GM23338 (cell line): ENCODE results near the gene GAN.

Experiments used
- CREB1 ChIP-seq: fragments of 250-450 bp; sonication (Bioruptor Pico); IDR thresholded peaks from 2 replicates; pipeline ENCODE4 v1.5.0; 2020; ENCODE audit warnings: low read depth, mild to moderate bottlenecking, moderate library complexity
- EZH2 ChIP-seq: fragments of 200-600 bp; sonication (generic); IDR thresholded peaks from one replicate; pipeline ENCODE4 v1.8.0; 2017; ENCODE audit warnings: antibody characterized with exemption, mild to moderate bottlenecking, low read depth; ENCODE audit not compliant: unreplicated experiment
- EZH2phosphoT487 ChIP-seq: fragments of 200-600 bp; sonication (generic); IDR thresholded peaks from one replicate; pipeline ENCODE4 v1.8.1; 2018; ENCODE audit warnings: antibody characterized with exemption; ENCODE audit not compliant: unreplicated experiment
- JUNB ChIP-seq: IDR thresholded peaks from one replicate; pipeline ENCODE4 v1.6.1; 2016; ENCODE audit warnings: antibody characterized with exemption; ENCODE audit not compliant: unreplicated experiment
- NANOG ChIP-seq: IDR thresholded peaks from 2 replicates; pipeline ENCODE4 v1.6.1; 2016; ENCODE audit warnings: antibody characterized with exemption, borderline replicate concordance
- POLR2AphosphoS5 ChIP-seq: IDR thresholded peaks from 2 replicates; pipeline ENCODE4 v1.6.1; 2016; ENCODE audit warnings: antibody characterized with exemption, low read depth
- STAT1 ChIP-seq: IDR thresholded peaks from one replicate; pipeline ENCODE4 v1.6.1; 2016; ENCODE audit warnings: antibody characterized with exemption; ENCODE audit not compliant: unreplicated experiment
- ZNF114 ChIP-seq: fragments of 250-450 bp; sonication (Bioruptor Pico); IDR thresholded peaks from 2 replicates; pipeline ENCODE4 v1.5.0; 2020; ENCODE audit warnings: mild to moderate bottlenecking, moderate library complexity
- ZNF331 ChIP-seq: fragments of 250-450 bp; sonication (Bioruptor Pico); IDR thresholded peaks from 2 replicates; pipeline ENCODE4 v1.5.0; 2020; ENCODE audit warnings: low read depth, mild to moderate bottlenecking, moderate library complexity
- TF ChIP-seq, protein P1 (sequence below), 2 experiments: fragments of 200-600 bp in 1 of 2; sonication (generic) in 1 of 2; conservative IDR thresholded peaks; 2 replicates each; pipeline versions ENCODE4 v1.5.1 to v1.6.1; 2016 to 2017; ENCODE audit warnings: antibody characterized with exemption in 2 of 2, low read depth in 2 of 2, mild to moderate bottlenecking in 2 of 2, moderate library complexity in 1 of 2
- TF ChIP-seq, protein P2 (sequence below): IDR thresholded peaks from one replicate; pipeline ENCODE4 v1.6.1; 2018; ENCODE audit warnings: antibody characterized with exemption; ENCODE audit not compliant: unreplicated experiment
- TF ChIP-seq, protein P3 (sequence below): fragments of 250-450 bp; sonication (Bioruptor Pico); IDR thresholded peaks from 2 replicates; pipeline ENCODE4 v1.5.0; 2020; ENCODE audit warnings: mild to moderate bottlenecking, moderate library complexity
- TF ChIP-seq, protein P4 (sequence below): IDR thresholded peaks from 2 replicates; pipeline ENCODE4 v1.6.1; 2016; ENCODE audit warnings: antibody characterized with exemption

DNA sequence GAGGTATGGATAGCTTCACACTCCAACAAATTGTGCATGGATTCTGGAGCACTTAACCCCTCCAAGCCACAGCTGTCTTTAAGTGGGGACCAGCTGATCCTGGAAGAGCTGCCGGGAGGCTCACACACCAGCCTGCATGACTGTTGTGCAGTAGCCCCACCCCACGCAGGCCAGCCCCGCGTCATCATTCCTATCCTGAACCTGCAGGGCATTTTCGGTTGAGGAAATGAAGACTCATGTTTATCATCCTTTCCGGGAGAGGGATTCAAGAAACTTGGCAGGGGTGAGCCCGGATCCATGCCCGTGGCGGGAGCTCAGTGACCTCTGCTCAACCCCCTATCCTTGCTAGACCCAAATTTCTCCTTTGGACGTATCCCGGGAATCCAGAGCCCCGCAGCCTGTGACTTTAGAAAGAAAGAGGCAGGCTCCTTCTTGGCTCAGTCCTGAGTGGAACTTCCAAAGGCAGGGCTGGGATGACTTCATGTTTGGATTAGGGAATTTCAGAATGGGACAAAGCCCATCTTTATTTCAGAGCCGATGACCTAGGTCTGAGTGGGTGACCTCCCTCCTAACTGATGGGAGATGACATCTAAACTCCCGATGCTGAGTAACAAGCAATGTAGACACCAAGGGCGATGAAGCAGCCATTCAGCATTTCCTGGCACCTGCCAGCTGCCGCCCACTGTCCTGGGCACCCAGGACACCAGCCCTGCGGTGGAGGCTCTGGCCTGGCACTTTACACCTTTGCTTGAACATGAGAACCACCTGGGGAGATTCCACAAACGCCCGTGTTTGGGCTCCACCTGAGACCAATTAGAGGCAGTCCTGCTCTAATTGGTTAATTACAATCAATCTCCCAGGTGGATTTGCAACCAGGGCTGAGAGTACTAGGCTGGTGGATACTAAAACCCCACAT is 86.5 kb downstream of the GAN start:
- TF ChIP-seq, protein P1, sequence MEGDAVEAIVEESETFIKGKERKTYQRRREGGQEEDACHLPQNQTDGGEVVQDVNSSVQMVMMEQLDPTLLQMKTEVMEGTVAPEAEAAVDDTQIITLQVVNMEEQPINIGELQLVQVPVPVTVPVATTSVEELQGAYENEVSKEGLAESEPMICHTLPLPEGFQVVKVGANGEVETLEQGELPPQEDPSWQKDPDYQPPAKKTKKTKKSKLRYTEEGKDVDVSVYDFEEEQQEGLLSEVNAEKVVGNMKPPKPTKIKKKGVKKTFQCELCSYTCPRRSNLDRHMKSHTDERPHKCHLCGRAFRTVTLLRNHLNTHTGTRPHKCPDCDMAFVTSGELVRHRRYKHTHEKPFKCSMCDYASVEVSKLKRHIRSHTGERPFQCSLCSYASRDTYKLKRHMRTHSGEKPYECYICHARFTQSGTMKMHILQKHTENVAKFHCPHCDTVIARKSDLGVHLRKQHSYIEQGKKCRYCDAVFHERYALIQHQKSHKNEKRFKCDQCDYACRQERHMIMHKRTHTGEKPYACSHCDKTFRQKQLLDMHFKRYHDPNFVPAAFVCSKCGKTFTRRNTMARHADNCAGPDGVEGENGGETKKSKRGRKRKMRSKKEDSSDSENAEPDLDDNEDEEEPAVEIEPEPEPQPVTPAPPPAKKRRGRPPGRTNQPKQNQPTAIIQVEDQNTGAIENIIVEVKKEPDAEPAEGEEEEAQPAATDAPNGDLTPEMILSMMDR (conservative IDR thresholded peaks at IDR 0.05; ENCODE audit: low read depth in 2 of 2), result no peak
- TF ChIP-seq EZH2 (no peak), POLR2AphosphoS5 (no peak), EZH2phosphoT487 (no peak), JUNB (no peak), CREB1 (CRISPR knock-in tag) (no peak), STAT1 (no peak), ZNF114 (CRISPR knock-in tag) (no peak), NANOG (no peak), ZNF331 (CRISPR knock-in tag) (no peak)
- TF ChIP-seq, protein P2, sequence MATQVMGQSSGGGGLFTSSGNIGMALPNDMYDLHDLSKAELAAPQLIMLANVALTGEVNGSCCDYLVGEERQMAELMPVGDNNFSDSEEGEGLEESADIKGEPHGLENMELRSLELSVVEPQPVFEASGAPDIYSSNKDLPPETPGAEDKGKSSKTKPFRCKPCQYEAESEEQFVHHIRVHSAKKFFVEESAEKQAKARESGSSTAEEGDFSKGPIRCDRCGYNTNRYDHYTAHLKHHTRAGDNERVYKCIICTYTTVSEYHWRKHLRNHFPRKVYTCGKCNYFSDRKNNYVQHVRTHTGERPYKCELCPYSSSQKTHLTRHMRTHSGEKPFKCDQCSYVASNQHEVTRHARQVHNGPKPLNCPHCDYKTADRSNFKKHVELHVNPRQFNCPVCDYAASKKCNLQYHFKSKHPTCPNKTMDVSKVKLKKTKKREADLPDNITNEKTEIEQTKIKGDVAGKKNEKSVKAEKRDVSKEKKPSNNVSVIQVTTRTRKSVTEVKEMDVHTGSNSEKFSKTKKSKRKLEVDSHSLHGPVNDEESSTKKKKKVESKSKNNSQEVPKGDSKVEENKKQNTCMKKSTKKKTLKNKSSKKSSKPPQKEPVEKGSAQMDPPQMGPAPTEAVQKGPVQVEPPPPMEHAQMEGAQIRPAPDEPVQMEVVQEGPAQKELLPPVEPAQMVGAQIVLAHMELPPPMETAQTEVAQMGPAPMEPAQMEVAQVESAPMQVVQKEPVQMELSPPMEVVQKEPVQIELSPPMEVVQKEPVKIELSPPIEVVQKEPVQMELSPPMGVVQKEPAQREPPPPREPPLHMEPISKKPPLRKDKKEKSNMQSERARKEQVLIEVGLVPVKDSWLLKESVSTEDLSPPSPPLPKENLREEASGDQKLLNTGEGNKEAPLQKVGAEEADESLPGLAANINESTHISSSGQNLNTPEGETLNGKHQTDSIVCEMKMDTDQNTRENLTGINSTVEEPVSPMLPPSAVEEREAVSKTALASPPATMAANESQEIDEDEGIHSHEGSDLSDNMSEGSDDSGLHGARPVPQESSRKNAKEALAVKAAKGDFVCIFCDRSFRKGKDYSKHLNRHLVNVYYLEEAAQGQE, result no peak
- TF ChIP-seq, protein P3, sequence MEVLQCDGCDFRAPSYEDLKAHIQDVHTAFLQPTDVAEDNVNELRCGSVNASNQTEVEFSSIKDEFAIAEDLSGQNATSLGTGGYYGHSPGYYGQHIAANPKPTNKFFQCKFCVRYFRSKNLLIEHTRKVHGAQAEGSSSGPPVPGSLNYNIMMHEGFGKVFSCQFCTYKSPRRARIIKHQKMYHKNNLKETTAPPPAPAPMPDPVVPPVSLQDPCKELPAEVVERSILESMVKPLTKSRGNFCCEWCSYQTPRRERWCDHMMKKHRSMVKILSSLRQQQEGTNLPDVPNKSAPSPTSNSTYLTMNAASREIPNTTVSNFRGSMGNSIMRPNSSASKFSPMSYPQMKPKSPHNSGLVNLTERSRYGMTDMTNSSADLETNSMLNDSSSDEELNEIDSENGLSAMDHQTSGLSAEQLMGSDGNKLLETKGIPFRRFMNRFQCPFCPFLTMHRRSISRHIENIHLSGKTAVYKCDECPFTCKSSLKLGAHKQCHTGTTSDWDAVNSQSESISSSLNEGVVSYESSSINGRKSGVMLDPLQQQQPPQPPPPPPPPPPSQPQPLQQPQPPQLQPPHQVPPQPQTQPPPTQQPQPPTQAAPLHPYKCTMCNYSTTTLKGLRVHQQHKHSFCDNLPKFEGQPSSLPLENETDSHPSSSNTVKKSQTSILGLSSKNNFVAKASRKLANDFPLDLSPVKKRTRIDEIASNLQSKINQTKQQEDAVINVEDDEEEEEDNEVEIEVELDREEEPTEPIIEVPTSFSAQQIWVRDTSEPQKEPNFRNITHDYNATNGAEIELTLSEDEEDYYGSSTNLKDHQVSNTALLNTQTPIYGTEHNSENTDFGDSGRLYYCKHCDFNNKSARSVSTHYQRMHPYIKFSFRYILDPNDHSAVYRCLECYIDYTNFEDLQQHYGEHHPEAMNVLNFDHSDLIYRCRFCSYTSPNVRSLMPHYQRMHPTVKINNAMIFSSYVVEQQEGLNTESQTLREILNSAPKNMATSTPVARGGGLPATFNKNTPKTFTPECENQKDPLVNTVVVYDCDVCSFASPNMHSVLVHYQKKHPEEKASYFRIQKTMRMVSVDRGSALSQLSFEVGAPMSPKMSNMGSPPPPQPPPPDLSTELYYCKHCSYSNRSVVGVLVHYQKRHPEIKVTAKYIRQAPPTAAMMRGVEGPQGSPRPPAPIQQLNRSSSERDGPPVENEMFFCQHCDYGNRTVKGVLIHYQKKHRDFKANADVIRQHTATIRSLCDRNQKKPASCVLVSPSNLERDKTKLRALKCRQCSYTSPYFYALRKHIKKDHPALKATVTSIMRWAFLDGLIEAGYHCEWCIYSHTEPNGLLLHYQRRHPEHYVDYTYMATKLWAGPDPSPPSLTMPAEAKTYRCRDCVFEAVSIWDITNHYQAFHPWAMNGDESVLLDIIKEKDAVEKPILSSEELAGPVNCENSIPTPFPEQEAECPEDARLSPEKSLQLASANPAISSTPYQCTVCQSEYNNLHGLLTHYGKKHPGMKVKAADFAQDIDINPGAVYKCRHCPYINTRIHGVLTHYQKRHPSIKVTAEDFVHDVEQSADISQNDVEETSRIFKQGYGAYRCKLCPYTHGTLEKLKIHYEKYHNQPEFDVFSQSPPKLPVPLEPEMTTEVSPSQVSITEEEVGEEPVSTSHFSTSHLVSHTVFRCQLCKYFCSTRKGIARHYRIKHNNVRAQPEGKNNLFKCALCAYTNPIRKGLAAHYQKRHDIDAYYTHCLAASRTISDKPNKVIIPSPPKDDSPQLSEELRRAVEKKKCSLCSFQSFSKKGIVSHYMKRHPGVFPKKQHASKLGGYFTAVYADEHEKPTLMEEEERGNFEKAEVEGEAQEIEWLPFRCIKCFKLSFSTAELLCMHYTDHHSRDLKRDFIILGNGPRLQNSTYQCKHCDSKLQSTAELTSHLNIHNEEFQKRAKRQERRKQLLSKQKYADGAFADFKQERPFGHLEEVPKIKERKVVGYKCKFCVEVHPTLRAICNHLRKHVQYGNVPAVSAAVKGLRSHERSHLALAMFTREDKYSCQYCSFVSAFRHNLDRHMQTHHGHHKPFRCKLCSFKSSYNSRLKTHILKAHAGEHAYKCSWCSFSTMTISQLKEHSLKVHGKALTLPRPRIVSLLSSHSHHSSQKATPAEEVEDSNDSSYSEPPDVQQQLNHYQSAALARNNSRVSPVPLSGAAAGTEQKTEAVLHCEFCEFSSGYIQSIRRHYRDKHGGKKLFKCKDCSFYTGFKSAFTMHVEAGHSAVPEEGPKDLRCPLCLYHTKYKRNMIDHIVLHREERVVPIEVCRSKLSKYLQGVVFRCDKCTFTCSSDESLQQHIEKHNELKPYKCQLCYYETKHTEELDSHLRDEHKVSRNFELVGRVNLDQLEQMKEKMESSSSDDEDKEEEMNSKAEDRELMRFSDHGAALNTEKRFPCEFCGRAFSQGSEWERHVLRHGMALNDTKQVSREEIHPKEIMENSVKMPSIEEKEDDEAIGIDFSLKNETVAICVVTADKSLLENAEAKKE (CRISPR knock-in tag), result no peak
- TF ChIP-seq, protein P4, sequence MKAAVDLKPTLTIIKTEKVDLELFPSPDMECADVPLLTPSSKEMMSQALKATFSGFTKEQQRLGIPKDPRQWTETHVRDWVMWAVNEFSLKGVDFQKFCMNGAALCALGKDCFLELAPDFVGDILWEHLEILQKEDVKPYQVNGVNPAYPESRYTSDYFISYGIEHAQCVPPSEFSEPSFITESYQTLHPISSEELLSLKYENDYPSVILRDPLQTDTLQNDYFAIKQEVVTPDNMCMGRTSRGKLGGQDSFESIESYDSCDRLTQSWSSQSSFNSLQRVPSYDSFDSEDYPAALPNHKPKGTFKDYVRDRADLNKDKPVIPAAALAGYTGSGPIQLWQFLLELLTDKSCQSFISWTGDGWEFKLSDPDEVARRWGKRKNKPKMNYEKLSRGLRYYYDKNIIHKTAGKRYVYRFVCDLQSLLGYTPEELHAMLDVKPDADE, result no peak
